Peyer's patch (tissue), 4 donors: ENCODE measurements around the gene PCBP1.
"Not testable (repeated sequence)": the region's sequence is repeated elsewhere in the genome, so short reads cannot be mapped to it uniquely, and the experiment has no call there.

Source experiments
- POLR2A ChIP-seq, 2 donors: fragments of 450-650 bp; IDR thresholded peaks; one replicate each; pipeline ENCODE4 v1.5.1; 2017; ENCODE audit warnings: antibody characterized with exemption in 2 of 2, mild to moderate bottlenecking in 2 of 2, moderate library complexity in 2 of 2
- TF ChIP-seq, protein P1 (sequence below), 6 experiments: fragments of 450-650 bp in 4 of 6; fragments of 200-600 bp in 2 of 6; sonication (generic) in 1 of 6; IDR thresholded peaks; one replicate each; pipeline ENCODE4 v1.5.1; 2017 to 2019; ENCODE audit warnings: antibody characterized with exemption in 6 of 6, mild to moderate bottlenecking in 3 of 6, moderate library complexity in 1 of 6

DNA sequence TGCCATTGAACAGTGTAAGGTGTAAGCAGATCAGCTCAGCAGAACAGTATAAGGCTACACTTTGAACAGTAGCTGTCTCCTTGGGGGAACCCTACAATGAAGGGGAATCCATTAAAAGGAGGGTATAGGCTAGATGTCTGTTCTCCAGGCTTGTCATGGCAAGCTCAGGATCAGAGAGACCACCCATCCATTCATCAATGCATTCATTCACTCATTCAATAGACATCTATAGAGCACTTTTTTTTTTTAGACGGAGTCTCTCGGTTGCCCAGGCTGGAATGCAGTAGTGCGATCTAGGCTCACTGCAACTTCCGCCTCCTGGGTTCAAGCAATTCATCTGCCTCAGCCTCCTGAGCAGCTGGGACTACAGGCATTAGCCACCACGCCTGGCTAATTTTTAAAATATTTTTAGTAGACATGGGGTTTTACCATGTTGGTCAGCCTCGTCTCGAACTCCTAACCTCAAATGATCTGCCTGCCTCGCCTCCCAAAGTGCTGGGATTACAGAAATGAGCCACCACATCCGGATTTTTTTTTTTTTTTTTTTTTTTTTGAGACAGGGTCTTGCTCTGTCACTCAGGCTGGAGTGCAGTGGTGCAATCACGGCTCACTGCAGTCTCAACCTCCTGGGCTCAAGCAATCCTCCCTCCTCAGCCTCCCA, 47.2 kb downstream of the PCBP1 start:
- not testable (repeated sequence) for TF ChIP-seq POLR2A (IDR thresholded peaks at IDR 0.05)
- TF ChIP-seq, protein P1, sequence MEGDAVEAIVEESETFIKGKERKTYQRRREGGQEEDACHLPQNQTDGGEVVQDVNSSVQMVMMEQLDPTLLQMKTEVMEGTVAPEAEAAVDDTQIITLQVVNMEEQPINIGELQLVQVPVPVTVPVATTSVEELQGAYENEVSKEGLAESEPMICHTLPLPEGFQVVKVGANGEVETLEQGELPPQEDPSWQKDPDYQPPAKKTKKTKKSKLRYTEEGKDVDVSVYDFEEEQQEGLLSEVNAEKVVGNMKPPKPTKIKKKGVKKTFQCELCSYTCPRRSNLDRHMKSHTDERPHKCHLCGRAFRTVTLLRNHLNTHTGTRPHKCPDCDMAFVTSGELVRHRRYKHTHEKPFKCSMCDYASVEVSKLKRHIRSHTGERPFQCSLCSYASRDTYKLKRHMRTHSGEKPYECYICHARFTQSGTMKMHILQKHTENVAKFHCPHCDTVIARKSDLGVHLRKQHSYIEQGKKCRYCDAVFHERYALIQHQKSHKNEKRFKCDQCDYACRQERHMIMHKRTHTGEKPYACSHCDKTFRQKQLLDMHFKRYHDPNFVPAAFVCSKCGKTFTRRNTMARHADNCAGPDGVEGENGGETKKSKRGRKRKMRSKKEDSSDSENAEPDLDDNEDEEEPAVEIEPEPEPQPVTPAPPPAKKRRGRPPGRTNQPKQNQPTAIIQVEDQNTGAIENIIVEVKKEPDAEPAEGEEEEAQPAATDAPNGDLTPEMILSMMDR (IDR thresholded peaks at IDR 0.05) = not testable (repeated sequence)
